Aorta (tissue), 5 donors: ENCODE results near the gene CFLAR. TPM values are rescaled to one million over a fixed set of nuclear protein-coding genes. Genes with fewer than 3 reads are reported as not detected.
"Not testable (repeated sequence)": the region's sequence is repeated elsewhere in the genome, so short reads cannot be mapped to it uniquely, and the experiment has no call there.

Source experiments
- ATAC-seq: fragments of 200-7000 bp; cut with Tn5 transposase; one replicate; pipeline ENCODE4 v1.9.1; 2022; ENCODE audit warnings: moderate library complexity; ENCODE audit not compliant: low FRiP score
- DNase-seq, 2 donors: peaks; one replicate each; pipeline ENCODE4 v3.0.0-alpha.2; 2020
- H3K27ac ChIP-seq, 2 donors: one replicate each; pipeline ENCODE4 v1.5.1; 2013; ENCODE audit warnings: low read length in 2 of 2, mild to moderate bottlenecking in 2 of 2, moderate library complexity in 2 of 2, control low read depth in 1 of 2, inconsistent platforms in 1 of 2, low read depth in 1 of 2
- H3K27me3 ChIP-seq, 2 donors: one replicate each; pipeline ENCODE4 v1.6.1; 2013; ENCODE audit warnings: control low read depth in 1 of 2, low read length in 1 of 2, mild to moderate bottlenecking in 1 of 2, moderate library complexity in 1 of 2; ENCODE audit not compliant: insufficient read depth in 2 of 2, control insufficient read depth in 1 of 2
- H3K36me3 ChIP-seq, 2 donors: one replicate each; pipeline ENCODE4 v1.6.1; 2013; ENCODE audit warnings: control low read depth in 1 of 2, low read length in 1 of 2, mild to moderate bottlenecking in 1 of 2; ENCODE audit not compliant: insufficient read depth in 2 of 2, control insufficient read depth in 1 of 2
- H3K4me1 ChIP-seq, 2 donors: one replicate each; pipeline ENCODE4 v1.6.1; 2013; ENCODE audit warnings: low read length in 2 of 2, control low read depth in 1 of 2, mild to moderate bottlenecking in 1 of 2, moderate library complexity in 1 of 2; ENCODE audit not compliant: insufficient read depth in 2 of 2, control insufficient read depth in 1 of 2
- H3K4me3 ChIP-seq, 2 donors: one replicate each; pipeline ENCODE4 v1.5.1; 2013; ENCODE audit warnings: low read length in 2 of 2, control low read depth in 1 of 2, mild to moderate bottlenecking in 1 of 2
- H3K9me3 ChIP-seq: one replicate; pipeline ENCODE4 v1.6.1; 2013; ENCODE audit warnings: mild to moderate bottlenecking, low read length; ENCODE audit not compliant: control insufficient read depth
- WGBS, 2 donors: extraction: QIAGEN DNeasy Blood & Tissue Kit; methylation state at CpG; one replicate each; pipeline ENCODE4 v1.1.7; 2013; 5-methylcytosine and 5-hydroxymethylcytosine counted together
- intact Hi-C, 2 donors: fragments of 100-400 bp; cut with DNase I; formaldehyde crosslinking; loops; one replicate each; pipeline versions ENCODE4 v1.14.2 to v1.15.0; 2022
- polyA plus RNA-seq, 2 donors: library from polyadenylated mRNA; stranded (reverse); fragments of 200-250 nt; gene quantifications; one replicate each; pipeline ENCODE4 v1.2.3, GENCODE V29; 2013
- total RNA-seq, 2 donors: library from RNA; stranded (reverse); fragmentation: NEBNext Ultra II Directional; extraction: Animal tissue kit (Norgen Biotek cat#: 25700); gene quantifications; one replicate each; pipeline ENCODE4 v1.2.1, GENCODE V29; 2021
- donor health status: healthy with polysubstance abuse.
- donor health status: Bipolar disorder and iron deficiency.
- donor health status: DM: no; HTN: no; CAD: no.
- donor health status: DM: no; HTN: no; CAD: no.
- donor health status: DM: yes; HTN: yes; CAD: no.

Gene CFLAR
- total and polyA plus RNA-seq, 4 donors: 30.4 to 244 (median 109) TPM

- H3K27me3 ChIP-seq, H3K27ac ChIP-seq, H3K9me3 ChIP-seq, H3K4me3 ChIP-seq, ATAC-seq, H3K4me1 ChIP-seq, DNase-seq, H3K36me3 ChIP-seq: not testable (repeated sequence)
- 93 to 98% methylated on average over 8 of the region's 8 CpGs for WGBS, 2 donors
- intact Hi-C loops: loop anchor here in 1 of 2 donors (10.0 kb wide), 1 partner anchor 75 kb away; the partner anchor contains the start of genes HYCC2 and NDUFB3
These were observed 33.8 kb downstream of the CFLAR start for GRCh38 chr2:201149821-201150165.

DNA sequence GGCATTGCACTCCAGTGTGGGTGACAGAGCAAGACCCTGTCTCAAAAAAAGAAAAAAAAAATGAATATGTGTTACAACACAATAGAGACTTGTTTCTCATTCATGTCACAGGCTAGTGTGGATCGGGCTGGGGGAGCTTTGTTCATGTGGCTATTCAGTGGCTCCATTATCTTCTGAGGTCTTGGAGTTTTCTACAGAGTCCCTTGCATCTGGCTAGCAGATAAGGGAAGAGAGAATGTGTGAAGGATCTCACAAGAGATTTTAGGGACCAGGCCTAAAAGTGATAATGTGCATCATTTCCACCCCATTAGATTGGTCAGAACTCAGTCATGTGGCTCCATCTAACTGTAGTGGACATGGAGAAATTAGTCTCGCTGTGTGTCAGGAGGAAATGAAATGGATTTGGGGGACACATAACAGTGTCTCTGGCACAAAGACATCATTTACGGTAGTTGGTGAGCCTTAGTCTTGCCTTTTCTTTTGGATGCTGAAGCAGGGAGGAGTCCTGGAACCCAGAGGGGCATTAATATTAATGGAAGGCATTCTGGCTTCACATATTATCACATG, 34.6 kb downstream of the CFLAR start:
- peaks cover 0 to 1% of the 10 kb centered on the region in 2 donors for H3K4me1 ChIP-seq
- H3K27me3 ChIP-seq: no peaks in the 10 kb centered on the region
- 92 to 94% methylated on average over 3 of the region's 3 CpGs for WGBS, 2 donors
- H3K9me3 ChIP-seq: no peaks in the 10 kb centered on the region
- ATAC-seq: no peak
- DNase-seq: no peak
- peak overlapping the region in 1 of 2 donors; percentile 50 for H3K27ac ChIP-seq
- intact Hi-C loops: loop anchor here in 1 of 2 donors (10.0 kb wide), 1 partner anchor 76 kb away; the partner anchor contains the start of genes HYCC2 and NDUFB3
- peaks cover 3 to 9% of the 10 kb centered on the region in 2 donors for H3K36me3 ChIP-seq
- no peak overlapping the region for H3K4me3 ChIP-seq

GRCh38 chr2:201151127-201151981, 35.4 kb downstream of the CFLAR start:
- intact Hi-C loops: loop anchor here in 1 of 2 donors (10.0 kb wide), 1 partner anchor 77 kb away; the partner anchor contains the start of genes HYCC2 and NDUFB3
- H3K4me3 ChIP-seq: no peak overlapping the region
- H3K27me3 ChIP-seq: no peaks in the 10 kb centered on the region
- ATAC-seq: peak; percentile 60
- peak overlapping the region; percentile 5 to 50 for H3K27ac ChIP-seq
- WGBS, 2 donors: 44 to 47% methylated on average over 8 of the region's 8 CpGs
- DNase-seq: no peak
- peaks cover 3 to 13% of the 10 kb centered on the region in 2 donors for H3K36me3 ChIP-seq
- no peaks in the 10 kb centered on the region for H3K9me3 ChIP-seq
- H3K4me1 ChIP-seq: peaks cover 0 to 1% of the 10 kb centered on the region in 2 donors

DNA sequence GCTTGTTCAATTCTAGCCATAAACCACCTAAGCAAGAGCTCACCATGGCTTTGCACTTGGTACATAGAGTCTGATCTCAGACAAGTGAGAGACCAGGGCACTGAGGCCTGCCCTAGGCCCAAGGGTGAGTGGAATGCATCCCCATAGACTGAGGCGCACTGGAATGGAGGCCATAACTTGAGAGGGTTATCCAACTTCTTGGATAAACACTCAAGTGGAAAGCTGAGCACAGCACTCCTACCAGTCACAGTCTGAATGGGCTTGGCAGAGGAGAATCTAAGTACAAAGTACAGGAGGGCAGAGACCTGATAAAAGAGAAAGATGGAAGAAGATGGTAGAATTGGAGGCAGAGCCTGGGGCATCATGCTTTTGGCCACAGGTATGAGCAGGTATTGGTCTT, 36.6 kb downstream of the CFLAR start:
- H3K36me3 ChIP-seq: peaks cover 1 to 13% of the 10 kb centered on the region in 2 donors
- peak overlapping the region in 1 of 2 donors; percentile 8 for H3K27ac ChIP-seq
- no peak for ATAC-seq
- no peak overlapping the region for H3K4me3 ChIP-seq
- H3K9me3 ChIP-seq: no peaks in the 10 kb centered on the region
- WGBS, 2 donors: 95 to 97% methylated on average over 1 of the region's 1 CpG
- intact Hi-C loops: loop anchor here in 1 of 2 donors (10.0 kb wide), 1 partner anchor 78 kb away; the partner anchor contains the start of genes HYCC2 and NDUFB3
- H3K4me1 ChIP-seq: peaks cover 0 to 1% of the 10 kb centered on the region in 2 donors
- H3K27me3 ChIP-seq: no peaks in the 10 kb centered on the region
- no peak for DNase-seq

DNA sequence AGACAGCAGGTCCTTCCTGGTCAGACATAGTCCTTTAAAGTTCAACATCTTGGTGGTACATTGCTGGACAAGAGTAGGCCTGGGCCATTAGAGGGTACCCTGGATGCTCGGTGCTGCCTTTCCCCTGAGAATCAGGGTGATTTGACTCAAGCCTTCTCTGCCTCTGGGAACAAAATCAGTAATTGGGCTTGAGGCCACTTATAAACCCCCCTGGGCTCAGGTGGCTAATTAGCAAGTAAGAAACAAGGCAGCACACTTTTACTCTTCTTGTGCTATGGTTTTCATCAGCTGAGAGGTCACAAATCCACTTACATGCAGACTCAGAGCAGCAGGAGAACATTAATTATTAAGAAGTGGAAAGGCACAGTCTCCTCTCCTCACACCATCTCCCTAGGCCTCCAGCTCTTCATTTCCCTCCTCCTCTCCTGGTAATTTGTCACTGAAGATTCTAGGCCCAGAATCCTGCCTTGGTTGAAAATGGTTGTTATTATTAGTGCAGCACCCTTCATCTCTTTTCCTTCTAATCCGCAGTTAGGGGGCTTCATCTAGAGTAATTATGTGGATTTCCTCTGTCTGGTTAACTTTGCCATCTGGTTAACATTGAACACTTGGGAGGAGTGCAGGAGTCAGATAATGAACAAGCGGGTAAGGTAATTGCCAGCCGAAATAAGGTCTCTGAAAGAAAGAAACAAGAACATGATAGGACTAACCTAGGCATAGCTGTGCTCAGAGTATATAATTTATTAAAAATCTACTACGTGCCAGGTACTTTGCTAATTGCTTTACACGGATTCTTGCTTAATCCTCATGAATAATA, 37.2 kb downstream of the CFLAR start:
- ATAC-seq: no peak
- peaks cover 4 to 13% of the 10 kb centered on the region in 2 donors for H3K36me3 ChIP-seq
- no peak overlapping the region for H3K4me3 ChIP-seq
- DNase-seq: no peak
- H3K4me1 ChIP-seq: peaks cover 0 to 1% of the 10 kb centered on the region in 2 donors
- 87 to 93% methylated on average over 6 of the region's 6 CpGs for WGBS, 2 donors
- intact Hi-C loops: loop anchor here in 1 of 2 donors (10.0 kb wide), 1 partner anchor 78 kb away; the partner anchor contains the start of genes HYCC2 and NDUFB3
- H3K9me3 ChIP-seq: no peaks in the 10 kb centered on the region
- H3K27me3 ChIP-seq: no peaks in the 10 kb centered on the region
- H3K27ac ChIP-seq: no peak overlapping the region

- H3K27ac ChIP-seq: no peak overlapping the region
- peaks cover 5 to 13% of the 10 kb centered on the region in 2 donors for H3K36me3 ChIP-seq
- DNase-seq: no peak
- no peak overlapping the region for H3K4me3 ChIP-seq
- H3K9me3 ChIP-seq: no peaks in the 10 kb centered on the region
- peaks cover 0 to 1% of the 10 kb centered on the region in 2 donors for H3K4me1 ChIP-seq
- H3K27me3 ChIP-seq: no peaks in the 10 kb centered on the region
- 87 to 90% methylated on average over 9 of the region's 9 CpGs for WGBS, 2 donors
- intact Hi-C loops: loop anchor here in 1 of 2 donors (5.0 to 10.0 kb wide), 2 partner anchors 38 to 80 kb away; partner anchors contain the start of genes CFLAR, HYCC2 and NDUFB3
- ATAC-seq: no peak
These were observed 38.8 kb downstream of the CFLAR start for GRCh38 chr2:201154615-201155399.

DNA sequence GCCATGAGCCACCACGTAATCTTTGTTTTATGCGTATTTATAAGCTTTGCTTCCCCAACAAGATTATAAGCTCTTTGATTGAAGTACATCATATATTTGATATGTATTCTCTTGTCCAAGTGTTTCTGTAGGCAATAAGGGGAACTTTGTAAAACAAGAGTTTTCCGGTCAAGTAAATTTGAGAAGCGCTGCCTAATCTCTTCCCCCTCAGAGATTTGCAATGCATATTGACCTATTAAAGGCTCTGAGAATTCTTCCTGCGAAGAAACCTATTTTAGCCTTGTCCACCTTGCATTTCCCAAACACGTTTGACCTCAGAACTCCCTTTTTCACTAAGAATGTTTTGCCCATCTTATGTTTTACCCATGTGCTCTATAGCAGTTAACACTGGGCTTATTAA, 40.1 kb downstream of the CFLAR start:
- H3K4me1 ChIP-seq: peaks cover 0 to under 1% of the 10 kb centered on the region in 2 donors
- peaks cover 10 to 11% of the 10 kb centered on the region in 2 donors for H3K36me3 ChIP-seq
- H3K9me3 ChIP-seq: no peaks in the 10 kb centered on the region
- H3K27ac ChIP-seq: no peak overlapping the region
- no peak for ATAC-seq
- intact Hi-C loops: loop anchor here in 1 of 2 donors (5.0 to 10.0 kb wide), 2 partner anchors 39 to 81 kb away; partner anchors contain the start of genes CFLAR, HYCC2 and NDUFB3
- no peak for DNase-seq
- 85 to 87% methylated on average over 6 of the region's 6 CpGs for WGBS, 2 donors
- no peaks in the 10 kb centered on the region for H3K27me3 ChIP-seq
- no peak overlapping the region for H3K4me3 ChIP-seq
